ENCODE results near the gene COMMD7. TPM values are rescaled to one million over a fixed set of nuclear protein-coding genes. Genes with fewer than 3 reads are reported as not detected.

Gene COMMD7
- total and polyA plus RNA-seq, 2 experiments from 2014 or later = 62.7 to 106 TPM

GRCh38 chr20:32790751-32791057 is 47.4 kb upstream of the COMMD7 start:
- 96% methylated on average over 3 of the region's 3 CpGs for WGBS (ENCODE audit: low lambda C conversion rate, missing lambda C conversion rate)
- Histone ChIP-seq H2AFZ (no peak overlapping the region), H3K4me2 (no peak overlapping the region), H3K4me1 (ENCODE audit: insufficient read depth) (peaks cover 10% of the 10 kb centered on the region), H4K20me1 (ENCODE audit: insufficient read depth, poor library complexity, severe bottlenecking) (no peaks in the 10 kb centered on the region), H3K27me3 (no peaks in the 10 kb centered on the region), H3K4me3 (no peak overlapping the region), H3K9me3 (ENCODE audit: low read depth) (no peaks in the 10 kb centered on the region), H3K79me2 (no peaks in the 10 kb centered on the region), H3K9me2 (replicated peaks; ENCODE audit: insufficient read depth) (no peaks in the 10 kb centered on the region), H3K27ac (no peak overlapping the region), H3K36me3 (replicated peaks; ENCODE audit: insufficient read depth, low read depth) (no peaks in the 10 kb centered on the region)
- no peak for DNase-seq (ENCODE audit: low spot score)
- no peak for TF ChIP-seq EZH2phosphoT487 (IDR thresholded peaks at IDR 0.05; ENCODE audit: low read depth, severe bottlenecking, unreplicated experiment)
- no peak for TF ChIP-seq CTCF (IDR thresholded peaks at IDR 0.05; ENCODE audit: poor library complexity)
- TF ChIP-seq EZH2 (IDR thresholded peaks at IDR 0.05; ENCODE audit: borderline replicate concordance) = no peak

GRCh38 chr20:32789896-32790750 is 46.9 kb upstream of the COMMD7 start:
- Histone ChIP-seq H4K20me1 (ENCODE audit: insufficient read depth, poor library complexity, severe bottlenecking) (no peaks in the 10 kb centered on the region), H3K79me2 (no peaks in the 10 kb centered on the region)

GRCh38 chr20:32787168-32787567 is 43.9 kb upstream of the COMMD7 start:
- DNase-seq (ENCODE audit: low spot score) = no peak
- Histone ChIP-seq H3K9me3 (ENCODE audit: low read depth) (no peaks in the 10 kb centered on the region), H3K4me3 (no peak overlapping the region), H3K4me2 (no peak overlapping the region), H3K36me3 (replicated peaks; ENCODE audit: insufficient read depth, low read depth) (no peaks in the 10 kb centered on the region), H2AFZ (no peak overlapping the region), H3K79me2 (no peaks in the 10 kb centered on the region), H3K9me2 (replicated peaks; ENCODE audit: insufficient read depth) (no peaks in the 10 kb centered on the region), H3K27ac (no peak overlapping the region), H4K20me1 (ENCODE audit: insufficient read depth, poor library complexity, severe bottlenecking) (no peaks in the 10 kb centered on the region), H3K4me1 (ENCODE audit: insufficient read depth) (peaks cover 4% of the 10 kb centered on the region), H3K27me3 (no peaks in the 10 kb centered on the region)
- 92% methylated on average over 16 of the region's 16 CpGs for WGBS (ENCODE audit: low lambda C conversion rate, missing lambda C conversion rate)
- no peak for TF ChIP-seq CTCF (IDR thresholded peaks at IDR 0.05; ENCODE audit: poor library complexity)
- TF ChIP-seq EZH2 (IDR thresholded peaks at IDR 0.05; ENCODE audit: borderline replicate concordance) = no peak
- no peak for TF ChIP-seq EZH2phosphoT487 (IDR thresholded peaks at IDR 0.05; ENCODE audit: low read depth, severe bottlenecking, unreplicated experiment)

More at GRCh38 chr20:32789896-32790750, 46.9 kb upstream of the COMMD7 start:
- TF ChIP-seq CTCF (IDR thresholded peaks at IDR 0.05; ENCODE audit: poor library complexity) (peak; percentile 100), EZH2phosphoT487 (IDR thresholded peaks at IDR 0.05; ENCODE audit: low read depth, severe bottlenecking, unreplicated experiment) (no peak), EZH2 (IDR thresholded peaks at IDR 0.05; ENCODE audit: borderline replicate concordance) (no peak)
- peak; percentile 91 for DNase-seq (ENCODE audit: low spot score)
- Histone ChIP-seq H3K27me3 (no peaks in the 10 kb centered on the region), H3K4me2 (no peak overlapping the region), H3K9me2 (replicated peaks; ENCODE audit: insufficient read depth) (no peaks in the 10 kb centered on the region), H3K27ac (no peak overlapping the region), H3K4me3 (no peak overlapping the region), H2AFZ (no peak overlapping the region), H3K9me3 (ENCODE audit: low read depth) (no peaks in the 10 kb centered on the region), H3K4me1 (ENCODE audit: insufficient read depth) (peaks cover 10% of the 10 kb centered on the region), H3K36me3 (replicated peaks; ENCODE audit: insufficient read depth, low read depth) (no peaks in the 10 kb centered on the region)
- WGBS (ENCODE audit: low lambda C conversion rate, missing lambda C conversion rate) = 81% methylated on average over 6 of the region's 6 CpGs

All from hepatocyte (in vitro differentiated cells).